ENCODE data around the gene MAPK10. TPM values are rescaled to one million over a fixed set of nuclear protein-coding genes. Genes with fewer than 3 reads are reported as not detected.

The MAPK10 gene
- total and polyA plus RNA-seq, 2 experiments from 2014 or later, result 5.9 to 14.8 TPM

GRCh38 chr4:86233681-86234080 lies 126.2 kb downstream of the MAPK10 start:
- Histone ChIP-seq H3K27me3 (no peaks in the 10 kb centered on the region), H3K4me2 (no peak overlapping the region), H3K9me3 (ENCODE audit: low read depth) (no peaks in the 10 kb centered on the region), H3K36me3 (replicated peaks; ENCODE audit: insufficient read depth, low read depth) (no peaks in the 10 kb centered on the region), H3K27ac (no peak overlapping the region), H2AFZ (no peak overlapping the region), H3K9me2 (replicated peaks; ENCODE audit: insufficient read depth) (no peaks in the 10 kb centered on the region), H3K4me1 (ENCODE audit: insufficient read depth) (no peaks in the 10 kb centered on the region), H4K20me1 (ENCODE audit: insufficient read depth, poor library complexity, severe bottlenecking) (no peaks in the 10 kb centered on the region), H3K4me3 (no peak overlapping the region), H3K79me2 (no peaks in the 10 kb centered on the region)
- WGBS (ENCODE audit: low lambda C conversion rate, missing lambda C conversion rate), result 14% methylated on average over 1 of the region's 1 CpG
- no peak for DNase-seq (ENCODE audit: low spot score)
- TF ChIP-seq EZH2phosphoT487 (IDR thresholded peaks at IDR 0.05; ENCODE audit: low read depth, severe bottlenecking, unreplicated experiment) (no peak), CTCF (IDR thresholded peaks at IDR 0.05; ENCODE audit: poor library complexity) (no peak), EZH2 (IDR thresholded peaks at IDR 0.05; ENCODE audit: borderline replicate concordance) (no peak)

- H2AFZ ChIP-seq, result no peak overlapping the region
- no peaks in the 10 kb centered on the region for H4K20me1 ChIP-seq (ENCODE audit: insufficient read depth, poor library complexity, severe bottlenecking)
- no peak overlapping the region for H3K4me2 ChIP-seq
Measured at GRCh38 chr4:86233090-86233489, 126.8 kb downstream of the MAPK10 start.

GRCh38 chr4:86223472-86223871 lies 136.4 kb downstream of the MAPK10 start:
- peak; percentile 14 for DNase-seq (ENCODE audit: low spot score)
- peaks cover 7% of the 10 kb centered on the region for H3K4me1 ChIP-seq (ENCODE audit: insufficient read depth)
- H3K27me3 ChIP-seq, result no peaks in the 10 kb centered on the region
- H4K20me1 ChIP-seq (ENCODE audit: insufficient read depth, poor library complexity, severe bottlenecking), result no peaks in the 10 kb centered on the region
- H3K27ac ChIP-seq, result no peak overlapping the region
- WGBS (ENCODE audit: low lambda C conversion rate, missing lambda C conversion rate), result 54% methylated on average over 3 of the region's 3 CpGs
- H3K79me2 ChIP-seq, result no peaks in the 10 kb centered on the region
- no peak overlapping the region for H2AFZ ChIP-seq
- H3K9me2 ChIP-seq (replicated peaks; ENCODE audit: insufficient read depth), result no peaks in the 10 kb centered on the region
- H3K36me3 ChIP-seq (replicated peaks; ENCODE audit: insufficient read depth, low read depth), result no peaks in the 10 kb centered on the region
- H3K9me3 ChIP-seq (ENCODE audit: low read depth), result no peaks in the 10 kb centered on the region
- H3K4me2 ChIP-seq, result no peak overlapping the region
- H3K4me3 ChIP-seq, result no peak overlapping the region
- peak; percentile 25 for TF ChIP-seq CTCF (IDR thresholded peaks at IDR 0.05; ENCODE audit: poor library complexity)
- no peak for TF ChIP-seq EZH2 (IDR thresholded peaks at IDR 0.05; ENCODE audit: borderline replicate concordance)

More at GRCh38 chr4:86233090-86233489, 126.8 kb downstream of the MAPK10 start:
- H3K9me2 ChIP-seq (replicated peaks; ENCODE audit: insufficient read depth), result no peaks in the 10 kb centered on the region
- no peak overlapping the region for H3K4me3 ChIP-seq
- H3K4me1 ChIP-seq (ENCODE audit: insufficient read depth), result no peaks in the 10 kb centered on the region
- no peak for TF ChIP-seq EZH2 (IDR thresholded peaks at IDR 0.05; ENCODE audit: borderline replicate concordance)
- TF ChIP-seq EZH2phosphoT487 (IDR thresholded peaks at IDR 0.05; ENCODE audit: low read depth, severe bottlenecking, unreplicated experiment), result no peak
- TF ChIP-seq CTCF (IDR thresholded peaks at IDR 0.05; ENCODE audit: poor library complexity), result no peak
- H3K27ac ChIP-seq, result no peak overlapping the region
- H3K36me3 ChIP-seq (replicated peaks; ENCODE audit: insufficient read depth, low read depth), result no peaks in the 10 kb centered on the region
- no peak for DNase-seq (ENCODE audit: low spot score)
- no peaks in the 10 kb centered on the region for H3K79me2 ChIP-seq
- WGBS (ENCODE audit: low lambda C conversion rate, missing lambda C conversion rate), result 76% methylated on average over 3 of the region's 3 CpGs
- no peaks in the 10 kb centered on the region for H3K27me3 ChIP-seq
- H3K9me3 ChIP-seq (ENCODE audit: low read depth), result no peaks in the 10 kb centered on the region

GRCh38 chr4:86221002-86221401 lies 138.9 kb downstream of the MAPK10 start:
- no peaks in the 10 kb centered on the region for H3K79me2 ChIP-seq
- no peaks in the 10 kb centered on the region for H3K27me3 ChIP-seq
- H4K20me1 ChIP-seq (ENCODE audit: insufficient read depth, poor library complexity, severe bottlenecking), result no peaks in the 10 kb centered on the region
- DNase-seq (ENCODE audit: low spot score), result no peak
- no peaks in the 10 kb centered on the region for H3K36me3 ChIP-seq (replicated peaks; ENCODE audit: insufficient read depth, low read depth)
- H3K27ac ChIP-seq, result no peak overlapping the region
- peaks cover 7% of the 10 kb centered on the region for H3K4me1 ChIP-seq (ENCODE audit: insufficient read depth)
- H2AFZ ChIP-seq, result no peak overlapping the region
- 97% methylated on average over 4 of the region's 4 CpGs for WGBS (ENCODE audit: low lambda C conversion rate, missing lambda C conversion rate)
- no peaks in the 10 kb centered on the region for H3K9me3 ChIP-seq (ENCODE audit: low read depth)
- no peak overlapping the region for H3K4me3 ChIP-seq
- no peaks in the 10 kb centered on the region for H3K9me2 ChIP-seq (replicated peaks; ENCODE audit: insufficient read depth)
- TF ChIP-seq EZH2 (IDR thresholded peaks at IDR 0.05; ENCODE audit: borderline replicate concordance) (no peak), CTCF (IDR thresholded peaks at IDR 0.05; ENCODE audit: poor library complexity) (no peak), EZH2phosphoT487 (IDR thresholded peaks at IDR 0.05; ENCODE audit: low read depth, severe bottlenecking, unreplicated experiment) (no peak)
- H3K4me2 ChIP-seq, result no peak overlapping the region

Data from hepatocyte (in vitro differentiated cells).